AG04449 (cell line): ENCODE results near the gene TARBP1.
"Not testable (repeated sequence)": the region's sequence is repeated elsewhere in the genome, so short reads cannot be mapped to it uniquely, and the experiment has no call there.

ENCODE experiments used
- CTCF ChIA-PET: fragments of 350-600 bp; formaldehyde crosslinking; extraction: SDS; loops from one replicate; lab custom pipeline; 2021; ENCODE audit warnings: antibody characterized with exemption; lab: Yijun Ruan, JAX
- POLR2A ChIA-PET: fragments of 400-600, 350-600 bp; formaldehyde crosslinking; extraction: SDS; loops from one replicate; lab custom pipeline; 2020; ENCODE audit warnings: antibody characterized with exemption, inconsistent platforms; lab: Yijun Ruan, JAX
- DNase-seq: peaks from one replicate; pipeline ENCODE4 v3.0.0-alpha.2; 2010; ENCODE audit warnings: low read depth, low spot score
- H3K4me3 ChIP-seq: 2 replicates; pipeline ENCODE4 v1.5.1; 2011; ENCODE audit warnings: low read depth, mild to moderate bottlenecking, control low read depth, low read length
- TF ChIP-seq, protein P1 (sequence below): IDR thresholded peaks from one replicate; pipeline ENCODE4 v1.5.1; 2011; ENCODE audit warnings: mild to moderate bottlenecking, moderate library complexity, low read length, control low read depth, inconsistent platforms; ENCODE audit not compliant: insufficient read depth; ENCODE audit errors: missing control alignments

TARBP1 gene

DNA sequence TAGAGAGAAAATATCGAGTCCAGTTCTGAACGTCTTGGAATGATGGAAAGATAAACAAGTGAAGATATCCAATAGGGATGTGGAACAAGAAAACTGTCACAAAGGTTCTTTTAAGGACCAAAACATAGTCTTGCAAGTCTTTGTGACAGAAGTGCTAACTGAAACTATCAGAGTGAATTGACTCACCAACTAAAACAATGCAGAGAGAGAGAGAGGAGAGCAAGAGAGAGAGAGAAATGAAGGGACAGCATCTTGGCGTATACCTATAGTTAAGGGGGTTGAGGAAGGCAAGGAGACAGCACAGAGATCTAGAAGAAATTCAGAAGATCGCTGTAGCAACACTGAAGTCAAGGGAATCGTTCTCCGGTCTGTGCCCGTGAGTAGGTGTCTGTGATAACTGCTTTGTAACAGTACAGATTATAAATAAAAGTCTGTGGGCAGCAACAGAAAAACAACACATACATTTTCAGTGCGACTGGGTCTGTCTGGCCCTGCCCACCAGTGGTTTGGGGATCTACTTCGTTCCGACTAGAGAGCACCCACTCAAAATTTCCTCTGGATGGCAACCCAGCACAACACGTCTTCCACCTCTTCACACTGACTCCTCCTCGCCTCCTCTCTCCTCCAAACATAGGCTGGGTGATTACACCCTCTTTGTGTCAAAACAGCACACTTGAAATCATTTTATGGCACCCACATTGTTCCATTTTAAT lies 110.5 kb downstream of the TARBP1 start:
- POLR2A ChIA-PET: no interaction called here
- TF ChIP-seq, protein P1, sequence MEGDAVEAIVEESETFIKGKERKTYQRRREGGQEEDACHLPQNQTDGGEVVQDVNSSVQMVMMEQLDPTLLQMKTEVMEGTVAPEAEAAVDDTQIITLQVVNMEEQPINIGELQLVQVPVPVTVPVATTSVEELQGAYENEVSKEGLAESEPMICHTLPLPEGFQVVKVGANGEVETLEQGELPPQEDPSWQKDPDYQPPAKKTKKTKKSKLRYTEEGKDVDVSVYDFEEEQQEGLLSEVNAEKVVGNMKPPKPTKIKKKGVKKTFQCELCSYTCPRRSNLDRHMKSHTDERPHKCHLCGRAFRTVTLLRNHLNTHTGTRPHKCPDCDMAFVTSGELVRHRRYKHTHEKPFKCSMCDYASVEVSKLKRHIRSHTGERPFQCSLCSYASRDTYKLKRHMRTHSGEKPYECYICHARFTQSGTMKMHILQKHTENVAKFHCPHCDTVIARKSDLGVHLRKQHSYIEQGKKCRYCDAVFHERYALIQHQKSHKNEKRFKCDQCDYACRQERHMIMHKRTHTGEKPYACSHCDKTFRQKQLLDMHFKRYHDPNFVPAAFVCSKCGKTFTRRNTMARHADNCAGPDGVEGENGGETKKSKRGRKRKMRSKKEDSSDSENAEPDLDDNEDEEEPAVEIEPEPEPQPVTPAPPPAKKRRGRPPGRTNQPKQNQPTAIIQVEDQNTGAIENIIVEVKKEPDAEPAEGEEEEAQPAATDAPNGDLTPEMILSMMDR: no peak
- H3K4me3 ChIP-seq: no peak overlapping the region
- DNase-seq: no peak
- CTCF ChIA-PET: no interaction called here

DNA sequence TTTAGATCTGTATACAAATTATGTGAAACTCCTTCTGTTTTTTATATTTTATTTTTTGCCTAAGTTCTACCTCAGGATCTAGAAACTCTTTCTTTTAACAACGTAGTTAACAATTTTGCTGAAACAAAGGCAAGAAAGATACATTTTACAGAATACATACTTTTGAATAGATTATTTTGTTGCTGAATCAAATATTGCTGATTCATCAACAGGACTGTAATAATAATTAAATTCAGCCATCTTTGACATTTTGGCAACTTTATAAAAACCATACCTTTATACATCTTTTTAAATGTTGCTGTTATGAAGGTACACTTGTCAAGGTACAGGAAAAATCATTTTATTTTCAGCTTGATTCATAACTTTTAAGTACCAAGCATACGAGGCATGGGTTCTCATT lies 116.4 kb downstream of the TARBP1 start:
- POLR2A ChIA-PET: no interaction called here
- CTCF ChIA-PET: no interaction called here
- TF ChIP-seq, protein P1: no peak
- H3K4me3 ChIP-seq: no peak overlapping the region
- no peak for DNase-seq

DNA sequence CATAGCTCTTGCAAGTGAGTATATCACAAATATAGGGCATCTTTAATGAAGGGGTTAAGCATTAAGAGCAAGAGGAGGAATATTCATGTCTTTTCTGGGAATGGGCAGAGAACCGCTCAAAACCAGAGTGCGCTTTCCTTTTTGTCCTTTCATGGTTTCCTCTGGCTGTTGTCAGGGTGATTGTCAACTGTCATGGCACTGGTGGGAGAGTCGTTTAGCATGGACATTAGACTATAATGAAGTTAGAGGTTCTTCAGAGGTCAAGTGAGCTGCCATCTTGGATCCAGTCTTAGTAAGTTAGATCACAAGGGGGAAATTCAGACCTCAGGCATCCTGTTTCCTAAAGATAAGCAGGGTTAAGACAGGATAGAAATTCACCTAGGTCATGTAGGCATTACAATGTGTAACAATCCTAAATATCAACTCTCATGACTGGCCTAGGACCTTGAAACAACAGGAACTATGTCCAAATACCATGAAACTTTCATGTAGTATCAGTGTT lies 117.8 kb downstream of the TARBP1 start:
- no peak overlapping the region for H3K4me3 ChIP-seq
- POLR2A ChIA-PET: no interaction called here
- no peak for DNase-seq
- CTCF ChIA-PET: no interaction called here
- TF ChIP-seq, protein P1: no peak

DNA sequence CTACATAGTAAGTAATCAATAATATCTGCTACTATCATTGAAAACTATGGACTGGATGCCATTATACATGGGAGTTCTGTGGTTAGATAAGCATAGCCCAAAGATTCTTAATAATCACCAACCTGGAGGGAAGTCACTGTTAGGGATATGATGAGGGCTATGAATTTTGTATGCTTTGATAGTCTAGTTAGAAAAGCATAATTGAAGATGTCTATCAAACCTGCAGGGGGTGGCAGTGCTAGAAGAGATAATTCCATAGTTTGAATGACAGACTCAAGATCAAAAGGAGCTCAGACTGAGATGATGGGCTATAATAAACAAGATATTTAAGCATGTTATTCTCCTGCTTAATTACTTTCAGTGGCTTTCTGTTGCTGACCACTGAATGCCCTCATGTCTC lies 121.1 kb downstream of the TARBP1 start:
- POLR2A ChIA-PET: no interaction called here
- no peak overlapping the region for H3K4me3 ChIP-seq
- CTCF ChIA-PET: no interaction called here
- TF ChIP-seq, protein P1: no peak
- DNase-seq: no peak

DNA sequence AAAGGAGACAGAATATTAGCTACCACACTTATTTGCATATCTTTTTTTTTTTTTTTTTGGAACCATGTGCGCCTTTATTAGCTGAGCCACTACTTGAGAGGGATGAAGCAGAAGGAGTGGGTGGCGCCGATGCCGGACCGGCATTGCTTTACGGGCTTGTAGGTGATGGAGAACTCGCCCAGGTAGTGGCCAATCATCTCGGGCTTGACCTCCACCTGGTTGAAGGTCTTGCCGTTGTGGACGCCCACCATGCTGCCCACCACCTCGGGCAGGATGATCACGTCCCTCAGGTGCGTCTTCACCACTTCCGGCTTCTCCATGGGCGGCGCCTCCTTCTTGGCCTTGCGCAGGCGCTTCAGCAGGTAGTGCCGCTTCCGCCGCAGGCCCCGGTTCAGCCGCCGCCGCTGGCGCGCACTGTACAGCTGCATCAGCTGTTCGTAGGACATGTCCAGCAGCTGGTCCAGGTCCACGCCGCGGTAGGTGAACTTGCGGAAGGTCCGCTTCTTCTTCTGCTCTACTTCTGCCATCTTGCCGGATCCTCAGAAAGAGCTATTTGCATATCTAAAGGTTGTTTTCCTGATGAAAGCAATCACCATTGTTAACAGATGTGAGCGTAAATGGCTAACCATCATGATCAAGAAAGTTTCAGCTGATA lies 122.2 kb downstream of the TARBP1 start:
- H3K4me3 ChIP-seq, POLR2A ChIA-PET, DNase-seq, CTCF ChIA-PET: not testable (repeated sequence)

DNA sequence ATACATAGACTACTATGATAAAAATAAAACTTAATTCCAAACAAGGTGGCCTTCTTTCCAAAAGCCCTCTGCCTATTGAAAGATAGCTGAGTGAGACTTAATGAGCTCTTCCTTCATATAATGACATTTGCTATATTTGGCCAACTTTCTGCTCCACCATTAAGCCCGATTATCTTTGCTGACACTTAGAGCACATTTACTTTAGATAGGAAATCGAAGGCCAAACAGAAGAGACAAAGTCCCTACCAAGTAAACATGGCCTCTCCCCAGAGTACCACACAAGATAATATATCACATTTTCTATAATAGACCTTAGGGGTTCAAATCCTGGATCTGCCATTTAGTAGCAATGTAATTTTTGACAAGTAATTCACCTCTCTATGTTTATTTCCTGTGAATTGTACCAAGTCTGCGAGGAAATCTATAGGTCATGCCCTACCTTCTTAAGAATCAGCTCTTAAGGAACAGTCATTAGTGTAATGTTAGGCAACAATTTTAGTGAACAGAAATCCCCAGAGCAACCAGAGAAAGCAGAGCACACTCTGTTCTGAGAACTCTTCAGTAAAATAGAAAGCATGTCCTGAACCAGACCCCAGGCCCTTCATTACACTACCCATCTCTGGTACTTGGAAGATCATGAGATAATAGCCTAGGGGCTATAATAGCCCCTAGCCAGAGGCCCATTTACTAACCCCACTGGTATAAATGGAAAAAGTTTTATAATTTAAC lies 123.0 kb downstream of the TARBP1 start:
- TF ChIP-seq, protein P1: no peak
- DNase-seq: no peak
- POLR2A ChIA-PET: no interaction called here
- H3K4me3 ChIP-seq: no peak overlapping the region
- CTCF ChIA-PET: no interaction called here
